GM23248 (cell line): Measurements from ENCODE around the gene HRH1.

Experiments used
- EZH2 ChIP-seq: fragments of 200-600 bp; sonication (generic); IDR thresholded peaks from 2 replicates; pipeline ENCODE4 v1.6.1; 2018; ENCODE audit warnings: antibody characterized with exemption, mild to moderate bottlenecking; ENCODE audit not compliant: insufficient read depth, poor library complexity, severe bottlenecking
- EZH2phosphoT487 ChIP-seq: fragments of 200-600 bp; sonication (generic); IDR thresholded peaks from 2 replicates; pipeline ENCODE4 v1.6.1; 2018; ENCODE audit warnings: antibody characterized with exemption, moderate library complexity, mild to moderate bottlenecking, low read depth; ENCODE audit not compliant: insufficient read depth

DNA sequence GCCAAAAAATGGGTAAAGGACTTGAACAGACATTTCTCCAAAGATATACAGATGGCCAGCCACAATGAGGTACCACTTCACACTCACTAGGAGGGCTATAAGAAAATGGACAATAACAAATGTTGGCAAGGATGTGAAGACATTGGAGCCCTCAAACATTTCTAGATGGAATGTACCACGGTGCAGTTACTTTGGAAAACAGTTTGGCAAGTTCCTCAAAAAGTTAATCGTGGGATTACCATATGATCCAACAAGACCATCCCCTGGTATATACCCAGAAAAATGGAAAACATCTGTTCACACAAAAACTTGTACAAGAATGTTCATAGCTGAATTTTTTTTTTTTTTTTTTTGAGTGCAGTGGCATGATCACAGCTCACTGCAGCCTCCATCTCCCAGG is 15.9 kb upstream of the HRH1 start:
- TF ChIP-seq EZH2 (no peak), EZH2phosphoT487 (no peak)
